H1 (cell line): ENCODE results near the gene ACAD10. TPM values are rescaled to one million over a fixed set of nuclear protein-coding genes. Genes with fewer than 3 reads are reported as not detected.
"Not testable (repeated sequence)": the region's sequence is repeated elsewhere in the genome, so short reads cannot be mapped to it uniquely, and the experiment has no call there.

Source experiments
- CTCF ChIA-PET: fragments of 300-600 bp; sonication (Branson Sonifier 250); formaldehyde crosslinking; loops from one replicate; lab custom pipeline; 2021; ENCODE audit not compliant: partially characterized antibody; lab: Charles Lee
- POLR2A ChIA-PET: fragments of 300-600 bp; sonication (Branson Sonifier 250); formaldehyde crosslinking; loops from one replicate; lab custom pipeline; 2021; ENCODE audit warnings: inconsistent platforms; ENCODE audit not compliant: partially characterized antibody; lab: Charles Lee
- DNase-seq, 2 experiments: peaks; one replicate each; pipeline versions ENCODE4 v3.0.0 to v3.0.0-alpha.2; 2010 to 2022; ENCODE audit warnings: low spot score in 2 of 2, low read depth in 1 of 2, mixed read lengths in 1 of 2
- FAIRE-seq: peaks from 2 replicates; lab custom pipeline; 2011; peaks lifted over from hg19 to GRCh38; lab: Jason Lieb, UNC
- H2AFZ ChIP-seq: 2 replicates; pipeline ENCODE4 v1.8.1; 2012; ENCODE audit warnings: low read length, inconsistent platforms
- H2AK5ac ChIP-seq: 2 replicates; pipeline ENCODE4 v1.6.1; 2013; ENCODE audit warnings: low read depth, low read length
- H2BK120ac ChIP-seq: replicated peaks from 2 replicates; pipeline ENCODE3; 2013; ENCODE audit warnings: low read depth, low read length, inconsistent platforms
- H2BK12ac ChIP-seq: 2 replicates; pipeline ENCODE4 v1.6.1; 2013; ENCODE audit warnings: low read depth, low read length
- H2BK15ac ChIP-seq: 2 replicates; pipeline ENCODE4 v1.6.1; 2013; ENCODE audit warnings: low read length
- H2BK20ac ChIP-seq: 2 replicates; pipeline ENCODE4 v1.6.1; 2013; ENCODE audit warnings: low read length
- H2BK5ac ChIP-seq: 2 replicates; pipeline ENCODE4 v1.6.1; 2013; ENCODE audit warnings: low read depth, low read length
- H3K14ac ChIP-seq: 2 replicates; pipeline ENCODE4 v1.6.1; 2013; ENCODE audit warnings: inconsistent platforms; ENCODE audit not compliant: insufficient read length
- H3K18ac ChIP-seq: 2 replicates; pipeline ENCODE4 v1.6.1; 2013; ENCODE audit warnings: low read length; ENCODE audit errors: extremely low read depth
- H3K23ac ChIP-seq: 2 replicates; pipeline ENCODE4 v1.6.1; 2013; ENCODE audit warnings: inconsistent platforms; ENCODE audit not compliant: insufficient read length
- H3K23me2 ChIP-seq: 2 replicates; pipeline ENCODE4 v1.6.1; 2013; ENCODE audit warnings: low read depth, low read length
- H3K27ac ChIP-seq: 2 replicates; pipeline ENCODE4 v1.6.1; 2011; ENCODE audit warnings: low read depth, low read length, inconsistent platforms
- H3K27me3 ChIP-seq, 4 experiments: replicated peaks in 1 of 4; 1 replicate in 1 of 4; 2 replicates in 3 of 4; pipeline versions ENCODE4 v1.6.1 to v1.8.1; 2011 to 2013; ENCODE audit warnings: low read length in 3 of 4, mild to moderate bottlenecking in 3 of 4, inconsistent platforms in 2 of 4, mixed read lengths in 2 of 4, moderate library complexity in 1 of 4; ENCODE audit not compliant: control insufficient read depth in 3 of 4, insufficient read depth in 3 of 4; ENCODE audit errors: extremely low read depth in 1 of 4
- H3K36me3 ChIP-seq, 4 experiments: 2 replicates each; pipeline versions ENCODE4 v1.6.1 to v1.8.1; 2011 to 2013; ENCODE audit warnings: mild to moderate bottlenecking in 4 of 4, low read length in 3 of 4, moderate library complexity in 2 of 4, control low read depth in 1 of 4, inconsistent platforms in 1 of 4; ENCODE audit not compliant: insufficient read depth in 4 of 4, control insufficient read depth in 2 of 4
- H3K4ac ChIP-seq: replicated peaks from 2 replicates; pipeline ENCODE3; 2013; ENCODE audit warnings: low read length, low read depth, mixed read lengths, inconsistent platforms; ENCODE audit not compliant: insufficient read length
- H3K4me1 ChIP-seq, 4 experiments: replicated peaks in 1 of 4; 1 replicate in 1 of 4; 2 replicates in 3 of 4; pipeline versions ENCODE4 v1.6.1 to v1.8.1; 2011 to 2013; ENCODE audit warnings: low read length in 3 of 4, inconsistent platforms in 2 of 4, mixed read lengths in 1 of 4; ENCODE audit not compliant: insufficient read depth in 4 of 4, control insufficient read depth in 3 of 4
- H3K4me2 ChIP-seq, 2 experiments: 2 replicates each; pipeline versions ENCODE4 v1.6.1 to v1.8.1; 2011 to 2013; ENCODE audit warnings: low read depth in 2 of 2, low read length in 2 of 2, control low read depth in 1 of 2, inconsistent platforms in 1 of 2, mild to moderate bottlenecking in 1 of 2; ENCODE audit not compliant: insufficient read depth in 1 of 2
- H3K4me3 ChIP-seq, 4 experiments: fragments of 200-600, 300-600 bp in 1 of 4; sonication (generic), shearing (Covaris generic), sonication (Bioruptor Twin) in 1 of 4; 2 replicates each; pipeline versions ENCODE4 v1.5.1 to v1.8.1; 2011 to 2016; ENCODE audit warnings: low read length in 4 of 4, low read depth in 3 of 4, control low read depth in 2 of 4, inconsistent platforms in 2 of 4, mild to moderate bottlenecking in 2 of 4, mixed read lengths in 1 of 4, moderate library complexity in 1 of 4; ENCODE audit not compliant: insufficient read depth in 2 of 4; ENCODE audit errors: extremely low read depth in 1 of 4
- H3K56ac ChIP-seq: replicated peaks from 2 replicates; pipeline ENCODE3; 2013; ENCODE audit warnings: low read depth, mild to moderate bottlenecking, mixed read lengths, low read length, inconsistent platforms; ENCODE audit not compliant: insufficient read length
- H3K79me1 ChIP-seq: 2 replicates; pipeline ENCODE4 v1.6.1; 2013; ENCODE audit warnings: low read depth, low read length, control low read depth
- H3K79me2 ChIP-seq, 2 experiments: 2 replicates each; pipeline versions ENCODE4 v1.6.1 to v1.8.1; 2012 to 2013; ENCODE audit warnings: low read length in 2 of 2, mild to moderate bottlenecking in 2 of 2, inconsistent platforms in 1 of 2; ENCODE audit not compliant: insufficient read depth in 2 of 2, control insufficient read depth in 1 of 2
- H3K9ac ChIP-seq, 4 experiments: replicated peaks in 1 of 4; 1 replicate in 1 of 4; 2 replicates in 3 of 4; pipeline versions ENCODE4 v1.6.1 to v1.8.1; 2011 to 2013; ENCODE audit warnings: low read depth in 3 of 4, low read length in 3 of 4, control low read depth in 2 of 4, mild to moderate bottlenecking in 2 of 4, moderate library complexity in 2 of 4, inconsistent platforms in 1 of 4; ENCODE audit errors: extremely low read depth in 1 of 4
- H3K9me3 ChIP-seq, 2 experiments: 2 replicates each; pipeline versions ENCODE4 v1.6.1 to v1.8.1; 2012 to 2013; ENCODE audit warnings: mild to moderate bottlenecking in 2 of 2, moderate library complexity in 2 of 2, control low read depth in 1 of 2, inconsistent platforms in 1 of 2, low read depth in 1 of 2, low read length in 1 of 2, mixed read lengths in 1 of 2; ENCODE audit not compliant: insufficient read depth in 2 of 2
- H4K20me1 ChIP-seq, 2 experiments: replicated peaks in 1 of 2; 2 replicates each; pipeline versions ENCODE3 to v1.8.1; 2011 to 2013; ENCODE audit warnings: inconsistent platforms in 2 of 2, low read length in 2 of 2, mild to moderate bottlenecking in 1 of 2; ENCODE audit not compliant: insufficient read depth in 2 of 2, control insufficient read depth in 1 of 2
- H4K5ac ChIP-seq: 2 replicates; pipeline ENCODE4 v1.6.1; 2013; ENCODE audit warnings: low read length, low read depth, mixed read lengths, inconsistent platforms; ENCODE audit not compliant: insufficient read length
- H4K8ac ChIP-seq: 2 replicates; pipeline ENCODE4 v1.8.0; 2013; ENCODE audit warnings: mild to moderate bottlenecking, moderate library complexity, low read length, inconsistent platforms; ENCODE audit not compliant: insufficient read depth; ENCODE audit errors: extremely low read depth
- H4K91ac ChIP-seq: replicated peaks from 2 replicates; pipeline ENCODE3; 2013; ENCODE audit warnings: low read length, mixed read lengths, inconsistent platforms; ENCODE audit not compliant: insufficient read length
- WGBS, 2 experiments: shearing (Covaris generic) in 1 of 2; methylation state at CpG; one replicate each; pipeline versions ENCODE4 v1.1.6 to v1.1.7; 2013 to 2015; ENCODE audit warnings: low lambda C conversion rate in 2 of 2, mixed read lengths in 2 of 2, inconsistent platforms in 1 of 2, low coverage in 1 of 2, missing lambda C conversion rate in 1 of 2; ENCODE audit not compliant: insufficient replicate concordance in 2 of 2, insufficient coverage in 1 of 2, insufficient read length in 1 of 2; ENCODE audit errors: extremely low coverage in 1 of 2, missing lambda C conversion rate in 1 of 2; 5-methylcytosine and 5-hydroxymethylcytosine counted together
- polyA plus RNA-seq, 7 experiments: library from polyadenylated mRNA; depleted of rRNA in 3 of 7; stranded (reverse) in 5 of 7; unstranded in 2 of 7; fragments of >200 nt in 5 of 7; fragments of 200-250 nt in 2 of 7; gene quantifications; 1 replicate in 5 of 7; 2 replicates in 1 of 7; 4 replicates in 1 of 7; pipeline versions ENCODE4 v1.2.1 to v1.2.3, GENCODE V29; 2011 to 2013; ENCODE audit warnings: missing spikeins in 2 of 7, mixed read lengths in 2 of 7
- total RNA-seq: library from RNA; stranded (reverse); fragmentation: NEBNext Ultra II Directional; extraction: Animal tissue kit (Norgen Biotek cat#: 25700); gene quantifications from 2 replicates; pipeline ENCODE4 v1.2.1, GENCODE V29; 2021

ACAD10 gene
- total and polyA plus RNA-seq, 2 of the 8 experiments (the other 6 are each of a cell fraction or from before 2014, with no cell fraction given), result 17.3 to 23.3 TPM

DNA sequence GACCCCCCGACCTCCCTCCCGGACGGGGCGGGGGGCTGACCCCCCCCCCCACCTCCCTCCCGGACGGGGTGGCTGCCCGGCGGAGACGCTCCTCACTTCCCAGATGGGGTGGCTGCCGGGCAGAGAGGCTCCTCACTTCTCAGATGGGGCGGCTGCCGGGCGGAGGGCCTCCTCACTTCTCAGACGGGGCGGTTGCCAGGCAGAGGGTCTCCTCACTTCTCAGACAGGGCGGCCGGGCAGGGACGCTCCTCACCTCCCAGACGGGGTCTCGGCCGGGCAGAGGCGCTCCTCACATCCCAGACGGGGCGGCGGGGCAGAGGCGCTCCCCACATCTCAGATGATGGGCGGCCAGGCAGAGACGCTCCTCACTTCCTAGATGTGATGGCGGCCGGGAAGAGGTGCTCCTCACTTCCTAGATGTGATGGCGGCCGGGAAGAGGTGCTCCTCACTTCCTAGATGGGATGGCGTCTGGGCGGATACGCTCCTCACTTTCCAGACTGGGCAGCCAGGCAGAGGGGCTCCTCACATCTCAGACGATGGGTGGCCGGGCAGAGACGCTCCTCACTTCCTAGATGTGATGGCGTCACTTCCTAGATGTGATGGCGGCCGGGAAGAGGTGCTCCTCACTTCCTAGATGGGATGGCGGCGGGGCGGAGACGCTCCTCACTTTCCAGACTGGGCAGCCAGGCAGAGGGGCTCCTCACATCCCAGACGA is 38.0 kb downstream of the ACAD10 start:
- POLR2A ChIA-PET, H2BK12ac ChIP-seq, FAIRE-seq, H2AK5ac ChIP-seq, H3K4me3 ChIP-seq, H3K14ac ChIP-seq, H3K4ac ChIP-seq, H3K9me3 ChIP-seq, H3K23me2 ChIP-seq, H2BK5ac ChIP-seq, H3K79me1 ChIP-seq, DNase-seq, H3K79me2 ChIP-seq, H3K4me1 ChIP-seq, H2BK20ac ChIP-seq, CTCF ChIA-PET, H2BK15ac ChIP-seq, H3K56ac ChIP-seq, H3K23ac ChIP-seq, H3K18ac ChIP-seq, H3K27ac ChIP-seq, H2BK120ac ChIP-seq, H4K5ac ChIP-seq, H4K91ac ChIP-seq, H2AFZ ChIP-seq, H3K4me2 ChIP-seq, H4K20me1 ChIP-seq, H4K8ac ChIP-seq, H3K9ac ChIP-seq, H3K27me3 ChIP-seq: not testable (repeated sequence)
- 97% methylated on average over 22 of the region's 46 CpGs; no CpG with 5 or more reads in 1 of the 2 experiments for WGBS, 2 experiments
- H3K36me3 ChIP-seq, result peaks cover 0 to 20% (median 6%) of the 10 kb centered on the region in 4 experiments; a peak in 5 of 8 replicates
